SU-DHL-6 (cell line): ENCODE data around the gene GRB14.

Source experiments
- CTCF ChIP-seq: fragments of 200-600 bp; sonication (generic); IDR thresholded peaks from one replicate; pipeline ENCODE4 v1.5.1; 2017; ENCODE audit warnings: antibody characterized with exemption, mild to moderate bottlenecking, low read length, moderate library complexity; ENCODE audit not compliant: insufficient read depth, poor library complexity, severe bottlenecking
- EZH2phosphoT487 ChIP-seq: fragments of 200-600 bp; sonication (generic), shearing (Covaris generic); conservative IDR thresholded peaks from 2 replicates; pipeline ENCODE4 v1.6.1; 2018; ENCODE audit warnings: mild to moderate bottlenecking, antibody characterized with exemption, low read length, moderate library complexity, mixed read lengths

- TF ChIP-seq EZH2phosphoT487 (no peak), CTCF (no peak)
Observed at GRCh38 chr2:164620457-164620856, 825 bp downstream of the GRB14 start.
